ENCODE data around the gene FUT2.
"Not testable (repeated sequence)": the region's sequence is repeated elsewhere in the genome, so short reads cannot be mapped to it uniquely, and the experiment has no call there.

The FUT2 gene

GRCh38 chr19:48695743-48696352 lies at the start of gene FUT2:
Gene FUT2 (plus strand): TSS chr19:48695971. CDS start chr19:48702957, 6,986 bp downstream.
- peak; percentile 57 for DNase-seq

GRCh38 chr19:48646001-48646721 lies 49.6 kb upstream of the FUT2 start, which contains the start of gene CA11:
Gene CA11 (minus strand): TSS chr19:48646187. CDS start chr19:48645632, 555 bp downstream.
- DNase-seq: peak; percentile 97

GRCh38 chr19:48646722-48647216 lies 49.0 kb upstream of the FUT2 start:
- DNase-seq: no peak

GRCh38 chr19:48648134-48648533 lies 47.6 kb upstream of the FUT2 start:
- DNase-seq: peak; percentile 55

- no peak for DNase-seq
These were observed 44.6 kb upstream of the FUT2 start for GRCh38 chr19:48650974-48651682.

- DNase-seq: no peak
These were observed 44.1 kb upstream of the FUT2 start for GRCh38 chr19:48651683-48652048.

- DNase-seq: peak; percentile 99
These were observed 41.3 kb upstream of the FUT2 start for GRCh38 chr19:48654299-48655059.

- peak; percentile 49 for DNase-seq
These were observed 38.8 kb upstream of the FUT2 start for GRCh38 chr19:48656840-48657474.

GRCh38 chr19:48657828-48658227 lies 37.9 kb upstream of the FUT2 start:
- not testable (repeated sequence) for DNase-seq

GRCh38 chr19:48658483-48658882 lies 37.3 kb upstream of the FUT2 start:
- DNase-seq: no peak

- no peak for DNase-seq
These were observed 36.0 kb upstream of the FUT2 start for GRCh38 chr19:48659768-48660167.

- DNase-seq: no peak
These were observed 34.7 kb upstream of the FUT2 start for GRCh38 chr19:48660852-48661710.

GRCh38 chr19:48661711-48662090 lies 34.1 kb upstream of the FUT2 start:
- DNase-seq: no peak

GRCh38 chr19:48663667-48664066 lies 32.1 kb upstream of the FUT2 start:
- DNase-seq: no peak

GRCh38 chr19:48664476-48664875 lies 31.3 kb upstream of the FUT2 start:
- no peak for DNase-seq

- no peak for DNase-seq
These were observed 30.0 kb upstream of the FUT2 start for GRCh38 chr19:48665786-48666185.

- DNase-seq: no peak
These were observed 27.4 kb upstream of the FUT2 start for GRCh38 chr19:48668332-48668731.

- no peak for DNase-seq
These were observed 27.0 kb upstream of the FUT2 start for GRCh38 chr19:48668761-48669160.

- no peak for DNase-seq
These were observed 25.7 kb upstream of the FUT2 start for GRCh38 chr19:48669903-48670668.

GRCh38 chr19:48670699-48671445 lies 24.9 kb upstream of the FUT2 start:
- no peak for DNase-seq
